T-helper 1 cell (primary cell): Measurements from ENCODE around the gene ACTR6.
"Not testable (repeated sequence)": the region's sequence is repeated elsewhere in the genome, so short reads cannot be mapped to it uniquely, and the experiment has no call there.

Experiments
- DNase-seq, 5 donors: peaks; one replicate each; pipeline ENCODE4 v3.0.0-alpha.2; 2012 to 2020
- total RNA-seq, 4 donors: gene quantifications; one replicate each; lab custom pipeline; 2026; lab: John Stamatoyannopoulos, UW

The ACTR6 gene
- 17.5 to 30.8 (median 24.3) reads per million in 4 donors for total RNA-seq

GRCh38 chr12:100200463-100201181, at the start of gene ACTR6:
Gene ACTR6, plus strand, starts transcription at chr12:100200815. Its CDS starts 37 bp downstream, at chr12:100200852.
- DNase-seq: peak; percentile 92 to 99 (median 96)

GRCh38 chr12:100151769-100152168, 48.8 kb upstream of the ACTR6 start:
- no peak for DNase-seq

- no peak for DNase-seq
Measured at GRCh38 chr12:100153131-100153530, 47.5 kb upstream of the ACTR6 start.

- DNase-seq: peak; percentile 30 to 64 (median 49)
Measured at GRCh38 chr12:100154474-100155247, 46.0 kb upstream of the ACTR6 start.

GRCh38 chr12:100156731-100157426, 43.7 kb upstream of the ACTR6 start:
- DNase-seq: no peak

GRCh38 chr12:100157427-100157821, 43.2 kb upstream of the ACTR6 start:
- no peak for DNase-seq

- DNase-seq: no peak
Measured at GRCh38 chr12:100158535-100158934, 42.1 kb upstream of the ACTR6 start.

GRCh38 chr12:100159391-100160104, 41.1 kb upstream of the ACTR6 start:
- DNase-seq: no peak

GRCh38 chr12:100163416-100164152, 37.0 kb upstream of the ACTR6 start:
- DNase-seq: peak; percentile 25 to 75 (median 53)

- DNase-seq: no peak
Measured at GRCh38 chr12:100164153-100164704, 36.4 kb upstream of the ACTR6 start.

GRCh38 chr12:100165356-100165755, 35.3 kb upstream of the ACTR6 start:
- DNase-seq: no peak

GRCh38 chr12:100166232-100166631, 34.4 kb upstream of the ACTR6 start:
- DNase-seq: no peak

- no peak for DNase-seq
Measured at GRCh38 chr12:100168562-100168961, 32.1 kb upstream of the ACTR6 start.

- DNase-seq: no peak
Measured at GRCh38 chr12:100169345-100169744, 31.3 kb upstream of the ACTR6 start.

GRCh38 chr12:100170313-100170858, 30.2 kb upstream of the ACTR6 start:
- DNase-seq: no peak

- DNase-seq: no peak
Measured at GRCh38 chr12:100171248-100171647, 29.4 kb upstream of the ACTR6 start.

- no peak for DNase-seq
Measured at GRCh38 chr12:100173111-100173510, 27.5 kb upstream of the ACTR6 start.

- no peak for DNase-seq
Measured at GRCh38 chr12:100174495-100174894, 26.1 kb upstream of the ACTR6 start.

GRCh38 chr12:100176493-100176892, 24.1 kb upstream of the ACTR6 start:
- not testable (repeated sequence) for DNase-seq

- DNase-seq: no peak
Measured at GRCh38 chr12:100179252-100179651, 21.4 kb upstream of the ACTR6 start.

- no peak for DNase-seq
Measured at GRCh38 chr12:100184549-100185145, 16.0 kb upstream of the ACTR6 start.
